Large intestine (tissue), 3 donors: ENCODE data around the gene FAM50B. TPM values are rescaled to one million over a fixed set of nuclear protein-coding genes. Genes with fewer than 3 reads are reported as not detected.

Experiments
- DNase-seq, 2 donors: peaks; one replicate each; pipeline versions ENCODE4 v3.0.0 to v3.0.0-alpha.2; 2013
- H3K27ac ChIP-seq: one replicate; pipeline ENCODE4 v1.5.1; 2013; ENCODE audit warnings: low read length
- H3K27me3 ChIP-seq: 2 replicates; pipeline ENCODE4 v1.6.1; 2013; ENCODE audit warnings: low read length; ENCODE audit not compliant: control insufficient read depth, insufficient read depth
- H3K36me3 ChIP-seq: 2 replicates; pipeline ENCODE4 v1.6.1; 2013; ENCODE audit warnings: low read length; ENCODE audit not compliant: control insufficient read depth, insufficient read depth
- H3K4me1 ChIP-seq: one replicate; pipeline ENCODE4 v1.6.1; 2013; ENCODE audit warnings: low read length; ENCODE audit not compliant: control insufficient read depth, insufficient read depth
- H3K4me3 ChIP-seq: one replicate; pipeline ENCODE4 v1.5.1; 2013; ENCODE audit warnings: low read length
- H3K9me3 ChIP-seq: one replicate; pipeline ENCODE4 v1.6.1; 2013; ENCODE audit warnings: mild to moderate bottlenecking, low read depth, low read length, moderate library complexity; ENCODE audit not compliant: control insufficient read depth
- WGBS: methylation state at CpG from one replicate; pipeline ENCODE4 v1.1.5; 2013; ENCODE audit warnings: low lambda C conversion rate; ENCODE audit not compliant: insufficient coverage; 5-methylcytosine and 5-hydroxymethylcytosine counted together
- polyA plus RNA-seq: library from polyadenylated mRNA; unstranded; fragments of 120-200 nt; gene quantifications from one replicate; pipeline ENCODE4 v1.2.1, GENCODE V29; 2013

Gene FAM50B
- polyA plus RNA-seq, 1 donor = 8.1 TPM

DNA sequence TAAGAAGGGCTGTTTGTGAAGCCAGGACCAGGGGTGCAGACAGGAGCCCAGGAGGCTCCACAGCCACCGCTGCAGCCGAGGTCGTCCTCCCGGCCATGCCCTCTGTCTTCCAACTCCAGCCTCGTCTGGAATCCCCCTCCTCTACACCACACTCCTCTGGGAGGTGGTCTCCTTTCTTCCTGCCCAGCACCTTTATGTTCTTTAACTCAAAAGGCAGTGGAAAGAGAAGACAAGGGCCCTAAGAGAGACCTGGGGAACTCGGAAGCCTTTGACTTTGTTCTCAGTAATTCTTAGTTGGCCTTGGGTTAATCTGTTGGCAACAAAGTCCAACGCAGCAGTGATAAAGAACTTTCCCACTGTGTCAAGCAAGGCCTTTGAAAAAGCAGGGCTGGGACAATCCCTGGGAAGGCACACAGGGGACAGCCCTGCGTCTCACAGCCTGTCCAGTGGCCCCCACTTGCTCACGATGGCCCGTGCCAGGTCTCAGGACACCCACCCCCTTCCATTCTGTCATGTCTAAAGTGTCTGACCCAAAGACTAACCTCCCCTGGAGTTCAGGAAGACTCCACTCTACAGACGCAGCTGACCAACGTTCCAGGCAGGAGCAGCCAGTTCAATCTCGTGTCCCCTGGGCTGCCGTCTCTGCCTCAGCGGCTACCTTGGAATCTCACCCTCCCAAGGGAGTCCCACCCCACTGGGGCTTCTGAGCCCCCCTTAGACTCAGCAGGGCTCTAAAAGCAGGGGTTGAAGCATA is 42.8 kb upstream of the FAM50B start:
- Histone ChIP-seq H3K9me3 (no peaks in the 10 kb centered on the region), H3K4me1 (peaks cover 41% of the 10 kb centered on the region), H3K4me3 (no peak overlapping the region), H3K27me3 (no peaks in the 10 kb centered on the region), H3K27ac (peak overlapping the region; percentile 89), H3K36me3 (no peaks in the 10 kb centered on the region)
- WGBS = no CpG with 5 or more reads among the region's 15 CpGs
- peak; percentile 82 to 93 for DNase-seq

DNA sequence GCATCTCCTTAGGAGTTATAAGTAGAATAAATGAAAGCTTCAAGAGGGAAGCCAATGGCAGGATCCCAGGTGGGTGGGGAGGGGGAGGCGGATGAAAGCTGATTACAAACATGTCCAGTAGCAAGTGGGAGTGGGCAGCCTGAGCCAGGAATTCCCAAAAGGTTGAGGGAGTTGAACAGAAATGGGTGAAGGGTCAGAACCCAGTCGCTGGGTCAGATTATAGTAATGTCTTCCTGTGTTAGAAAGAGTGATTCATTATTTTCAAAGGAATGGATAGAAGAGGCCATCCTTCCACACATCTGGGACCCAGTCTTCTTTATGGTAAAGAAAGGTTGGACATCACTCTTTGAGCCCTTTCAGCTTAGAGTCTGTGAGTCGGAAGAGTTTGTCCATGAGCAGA is 41.0 kb upstream of the FAM50B start:
- no peak overlapping the region for H3K4me3 ChIP-seq
- no peaks in the 10 kb centered on the region for H3K9me3 ChIP-seq
- H3K36me3 ChIP-seq = no peaks in the 10 kb centered on the region
- DNase-seq = no peak
- no peak overlapping the region for H3K27ac ChIP-seq
- no peaks in the 10 kb centered on the region for H3K27me3 ChIP-seq
- peaks cover 41% of the 10 kb centered on the region for H3K4me1 ChIP-seq
- WGBS = 83% methylated on average over 1 of the region's 3 CpGs

DNA sequence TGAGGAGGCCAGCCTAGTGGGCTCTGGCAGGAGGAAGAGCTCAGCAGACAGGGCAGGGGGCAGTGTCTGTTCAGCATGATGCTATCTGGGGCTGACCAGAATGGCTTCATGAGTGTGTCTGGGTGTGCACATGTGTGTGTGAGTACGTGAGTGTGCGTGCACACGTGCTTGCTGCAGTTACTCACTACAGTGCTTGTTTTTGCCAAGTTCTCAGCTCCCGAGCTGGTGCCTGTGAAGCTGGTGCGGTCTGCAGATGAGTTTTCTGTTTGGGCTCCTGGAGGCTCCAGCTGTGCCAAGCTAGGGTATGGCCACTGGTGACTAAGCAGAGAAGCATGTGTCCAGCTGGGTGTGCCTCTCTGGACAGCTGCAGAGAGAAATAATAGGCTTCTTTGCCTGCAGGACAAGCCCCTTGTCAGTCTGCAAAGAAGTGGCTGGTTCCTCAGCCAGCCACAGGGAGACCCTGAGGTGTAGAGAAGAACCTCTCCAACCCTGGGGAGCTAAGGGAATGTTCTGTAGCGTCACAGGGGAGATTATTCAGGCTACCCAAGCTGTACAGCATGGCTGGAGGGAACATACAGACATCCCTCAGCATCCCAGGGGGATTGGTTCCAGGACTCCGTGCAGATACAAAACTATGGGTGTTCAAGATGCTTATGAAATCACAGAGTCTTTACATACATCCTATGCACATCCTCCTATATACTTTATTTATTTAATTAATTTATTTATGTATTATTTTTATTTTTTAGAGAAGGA is 40.2 kb upstream of the FAM50B start:
- Histone ChIP-seq H3K27me3 (no peaks in the 10 kb centered on the region), H3K9me3 (no peaks in the 10 kb centered on the region), H3K4me1 (peaks cover 36% of the 10 kb centered on the region), H3K4me3 (no peak overlapping the region), H3K36me3 (no peaks in the 10 kb centered on the region), H3K27ac (no peak overlapping the region)
- peak in 1 of 2 donors; percentile 20 for DNase-seq
- WGBS = no CpG with 5 or more reads among the region's 7 CpGs

GRCh38 chr6:3809515-3809891 is 39.7 kb upstream of the FAM50B start:
- WGBS = 100% methylated on average over 1 of the region's 1 CpG
- H3K27ac ChIP-seq = no peak overlapping the region
- no peaks in the 10 kb centered on the region for H3K27me3 ChIP-seq
- H3K9me3 ChIP-seq = no peaks in the 10 kb centered on the region
- DNase-seq = no peak
- no peaks in the 10 kb centered on the region for H3K36me3 ChIP-seq
- H3K4me1 ChIP-seq = peaks cover 34% of the 10 kb centered on the region
- H3K4me3 ChIP-seq = no peak overlapping the region

GRCh38 chr6:3809982-3810381 is 39.2 kb upstream of the FAM50B start:
- DNase-seq = no peak

GRCh38 chr6:3811191-3811590 is 38.0 kb upstream of the FAM50B start:
- no peak overlapping the region for H3K27ac ChIP-seq
- no CpG with 5 or more reads among the region's 2 CpGs for WGBS
- no peaks in the 10 kb centered on the region for H3K36me3 ChIP-seq
- H3K9me3 ChIP-seq = no peaks in the 10 kb centered on the region
- no peak overlapping the region for H3K4me3 ChIP-seq
- H3K4me1 ChIP-seq = peaks cover 19% of the 10 kb centered on the region
- no peaks in the 10 kb centered on the region for H3K27me3 ChIP-seq
- no peak for DNase-seq

More at GRCh38 chr6:3809982-3810381, 39.2 kb upstream of the FAM50B start:
- Histone ChIP-seq H3K27ac (no peak overlapping the region), H3K36me3 (no peaks in the 10 kb centered on the region), H3K27me3 (no peaks in the 10 kb centered on the region), H3K4me3 (no peak overlapping the region), H3K9me3 (no peaks in the 10 kb centered on the region), H3K4me1 (peaks cover 31% of the 10 kb centered on the region)
- 80% methylated on average over 1 of the region's 9 CpGs for WGBS

DNA sequence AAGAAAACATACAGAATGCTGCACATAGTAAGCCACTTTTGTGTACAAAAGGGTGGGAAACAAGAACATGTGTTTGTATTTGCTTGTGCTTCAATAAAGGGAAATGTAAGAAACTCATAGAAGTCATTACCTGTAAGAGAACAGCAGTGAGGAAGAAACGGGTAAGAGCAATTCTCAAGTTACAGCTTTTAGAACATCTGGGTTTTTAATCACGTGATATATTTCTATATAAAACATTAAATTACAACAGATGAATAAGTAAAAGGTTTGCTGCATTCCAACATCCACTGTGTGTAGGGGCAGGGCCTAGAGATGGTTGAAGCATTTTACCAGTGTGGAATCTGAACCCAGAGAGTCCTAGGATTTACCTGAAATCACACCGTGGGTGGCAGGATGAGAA is 36.6 kb upstream of the FAM50B start:
- 100% methylated on average over 1 of the region's 3 CpGs for WGBS
- Histone ChIP-seq H3K9me3 (no peaks in the 10 kb centered on the region), H3K27ac (no peak overlapping the region), H3K36me3 (no peaks in the 10 kb centered on the region), H3K4me3 (no peak overlapping the region), H3K4me1 (peaks cover 9% of the 10 kb centered on the region), H3K27me3 (no peaks in the 10 kb centered on the region)
- no peak for DNase-seq

- Histone ChIP-seq H3K27me3 (no peaks in the 10 kb centered on the region), H3K9me3 (no peaks in the 10 kb centered on the region), H3K4me1 (peaks cover 8% of the 10 kb centered on the region), H3K4me3 (no peak overlapping the region), H3K36me3 (no peaks in the 10 kb centered on the region), H3K27ac (no peak overlapping the region)
- no CpG with 5 or more reads among the region's 13 CpGs for whole genome bisulfite sequencing
- no peak for DNase-seq
These were observed 35.9 kb upstream of the FAM50B start for GRCh38 chr6:3813150-3813780.

- no peaks in the 10 kb centered on the region for H3K27me3 ChIP-seq
- peaks cover 3% of the 10 kb centered on the region for H3K4me1 ChIP-seq
- H3K36me3 ChIP-seq = no peaks in the 10 kb centered on the region
- H3K4me3 ChIP-seq = no peak overlapping the region
- DNase-seq = no peak
- no CpG with 5 or more reads among the region's 15 CpGs for WGBS
- H3K9me3 ChIP-seq = no peaks in the 10 kb centered on the region
- H3K27ac ChIP-seq = no peak overlapping the region
These were observed 35.3 kb upstream of the FAM50B start for GRCh38 chr6:3813918-3814317.

DNA sequence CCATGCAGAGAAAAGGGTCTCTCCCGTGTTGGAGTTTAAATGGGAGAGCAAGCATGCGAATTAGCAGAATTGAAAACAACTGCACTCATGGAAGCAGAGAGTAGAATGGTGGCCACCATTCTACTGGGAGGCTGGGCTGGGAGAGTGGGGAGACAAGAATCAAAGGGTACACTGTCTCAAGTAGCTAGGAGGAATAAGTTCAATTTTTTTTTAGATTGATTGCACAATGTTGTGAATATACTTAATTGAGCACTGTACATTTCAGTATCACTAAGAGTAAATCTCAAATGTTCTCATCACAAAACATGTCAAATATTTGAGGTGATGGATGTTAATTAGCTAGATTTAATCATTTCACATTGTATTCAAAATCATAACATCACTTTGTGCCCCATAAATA is 34.6 kb upstream of the FAM50B start:
- Histone ChIP-seq H3K27ac (no peak overlapping the region), H3K27me3 (no peaks in the 10 kb centered on the region), H3K9me3 (no peaks in the 10 kb centered on the region), H3K4me1 (no peaks in the 10 kb centered on the region), H3K4me3 (no peak overlapping the region), H3K36me3 (no peaks in the 10 kb centered on the region)
- no peak for DNase-seq
- WGBS = no CpG with 5 or more reads among the region's 2 CpGs
